Heart left ventricle (tissue), 13 donors: ENCODE measurements around the gene ROR1.

ENCODE experiments used
- POLR2A ChIP-seq, 2 donors: fragments of 450-650 bp; IDR thresholded peaks; one replicate each; pipeline ENCODE4 v1.6.1; 2017; ENCODE audit warnings: antibody characterized with exemption in 2 of 2, mild to moderate bottlenecking in 2 of 2, moderate library complexity in 2 of 2
- TF ChIP-seq, protein P1 (sequence below), 12 donors: fragments of 200-600 bp; sonication (generic) in 4 of 12; IDR thresholded peaks; one replicate each; pipeline versions ENCODE4 v1.5.0 to v1.8.0; 2018 to 2022; ENCODE audit warnings: antibody characterized with exemption in 12 of 12, mild to moderate bottlenecking in 5 of 12
- donor health status: ischemic (EF 13 %, LVEDD 7.1; RV severe dilation, severe dysfunction).
- donor health status: DM: no; HTN: yes; CAD: no.
- donor health status: DM: no; HTN: no; CAD: no.
- donor health status: ischemic (EF 25% LVEDD 6.9; RV normal size, moderate dysfunction).
- donor health status: ischemic (EF 25% LVEDD 5.7; RV mildly dilated, moderate dysfunction).
- donor health status: ischemic (EF 35%, LVEDD 5.7; RV mildly dilated, moderate dysfunction).
- donor health status: nonischemic (EF 11% LVEDD 7.7; RV severe dilation, severe dysfunction).
- donor health status: DM: yes; HTN: yes; CAD: no.
- donor health status: PGD.
- donor health status: ischemic (EF 29% LVEDD 5.4; RV normal size, mild dysfunction).
- donor health status: nonischemic (EF 23%, LVEDD 6.1; RV moderate dilation, normal function).

DNA sequence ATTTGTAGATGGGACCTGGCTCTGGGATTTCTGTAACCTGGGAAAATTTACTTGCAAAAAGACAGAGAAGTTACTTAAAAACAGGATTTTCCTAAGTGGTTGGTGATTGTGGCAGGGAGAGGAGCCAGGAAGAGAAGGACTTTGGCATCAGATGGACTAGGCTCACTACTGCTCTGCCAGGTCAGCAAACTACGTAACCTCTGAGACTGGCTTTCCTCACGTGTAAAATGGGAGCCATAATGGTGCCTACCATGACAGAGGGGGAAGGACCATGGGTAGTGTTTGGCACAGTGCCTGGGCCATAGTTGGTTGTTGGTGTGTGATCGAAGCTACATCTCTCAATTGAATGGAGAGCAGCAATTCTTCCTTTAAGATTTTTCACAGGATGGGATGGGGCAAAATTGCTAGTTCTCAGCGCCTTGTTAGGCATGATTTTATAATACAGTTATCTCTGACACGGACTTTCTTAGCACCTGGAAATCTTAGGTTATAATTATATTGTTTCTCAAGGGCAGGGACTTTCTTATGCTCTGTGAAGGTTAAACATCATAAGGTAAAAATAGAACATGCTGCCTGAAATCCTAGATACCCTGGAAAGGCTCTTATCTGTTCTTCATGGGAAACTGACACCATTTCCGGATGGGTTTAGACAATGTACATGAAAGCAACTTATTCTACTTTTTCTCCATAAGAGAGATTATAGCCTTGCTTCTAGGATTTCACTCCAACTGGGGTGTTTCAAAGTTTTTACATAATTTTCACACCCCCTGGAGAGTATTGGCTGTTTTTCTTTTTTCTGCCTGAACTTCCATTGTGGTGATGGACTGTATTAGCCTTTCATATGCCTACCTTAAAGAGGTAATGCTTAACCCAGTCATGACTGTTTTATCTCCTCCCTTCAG, 10.9 kb downstream of the ROR1 start:
- TF ChIP-seq, protein P1, sequence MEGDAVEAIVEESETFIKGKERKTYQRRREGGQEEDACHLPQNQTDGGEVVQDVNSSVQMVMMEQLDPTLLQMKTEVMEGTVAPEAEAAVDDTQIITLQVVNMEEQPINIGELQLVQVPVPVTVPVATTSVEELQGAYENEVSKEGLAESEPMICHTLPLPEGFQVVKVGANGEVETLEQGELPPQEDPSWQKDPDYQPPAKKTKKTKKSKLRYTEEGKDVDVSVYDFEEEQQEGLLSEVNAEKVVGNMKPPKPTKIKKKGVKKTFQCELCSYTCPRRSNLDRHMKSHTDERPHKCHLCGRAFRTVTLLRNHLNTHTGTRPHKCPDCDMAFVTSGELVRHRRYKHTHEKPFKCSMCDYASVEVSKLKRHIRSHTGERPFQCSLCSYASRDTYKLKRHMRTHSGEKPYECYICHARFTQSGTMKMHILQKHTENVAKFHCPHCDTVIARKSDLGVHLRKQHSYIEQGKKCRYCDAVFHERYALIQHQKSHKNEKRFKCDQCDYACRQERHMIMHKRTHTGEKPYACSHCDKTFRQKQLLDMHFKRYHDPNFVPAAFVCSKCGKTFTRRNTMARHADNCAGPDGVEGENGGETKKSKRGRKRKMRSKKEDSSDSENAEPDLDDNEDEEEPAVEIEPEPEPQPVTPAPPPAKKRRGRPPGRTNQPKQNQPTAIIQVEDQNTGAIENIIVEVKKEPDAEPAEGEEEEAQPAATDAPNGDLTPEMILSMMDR (IDR thresholded peaks at IDR 0.05), result no peak
- no peak for TF ChIP-seq POLR2A (IDR thresholded peaks at IDR 0.05)
